Transverse colon (tissue), 4 donors: Measurements from ENCODE around the gene PRCD. TPM values are rescaled to one million over a fixed set of nuclear protein-coding genes. Genes with fewer than 3 reads are reported as not detected.

Experiments used
- DNase-seq: peaks from one replicate; pipeline ENCODE4 v3.0.0-alpha.2; 2019
- H3K27ac ChIP-seq, 4 donors: fragments of 200-600 bp; sonication (generic); 2 replicates each; pipeline ENCODE4 v1.5.1; 2016 to 2018; ENCODE audit warnings: inconsistent platforms in 4 of 4
- H3K27me3 ChIP-seq: fragments of 200-600 bp; sonication (generic); 2 replicates; pipeline ENCODE4 v1.5.1; 2017; ENCODE audit warnings: inconsistent platforms
- H3K36me3 ChIP-seq, 4 donors: fragments of 200-600 bp; sonication (generic); 2 replicates each; pipeline ENCODE4 v1.5.1; 2017 to 2019; ENCODE audit warnings: inconsistent platforms in 4 of 4
- H3K4me1 ChIP-seq, 4 donors: fragments of 200-600 bp; sonication (generic); 2 replicates each; pipeline ENCODE4 v1.5.1; 2017 to 2020; ENCODE audit warnings: inconsistent platforms in 4 of 4
- H3K4me3 ChIP-seq, 4 donors: fragments of 200-600 bp; sonication (generic); 1 replicate in 1 of 4; 2 replicates in 3 of 4; pipeline versions ENCODE4 v1.5.1 to v1.6.1; 2017 to 2019; ENCODE audit warnings: inconsistent platforms in 4 of 4
- H3K9me3 ChIP-seq, 2 donors: fragments of 200-600 bp; sonication (generic); 2 replicates each; pipeline ENCODE4 v1.5.1; 2017 to 2019; ENCODE audit warnings: inconsistent platforms in 2 of 2
- CTCF ChIP-seq, 5 experiments: fragments of 200-600 bp in 3 of 5; fragments of 450-650 bp in 2 of 5; sonication (generic) in 3 of 5; IDR thresholded peaks; 1 replicate in 2 of 5; 2 replicates in 3 of 5; pipeline ENCODE4 v1.5.1; 2016 to 2017; ENCODE audit warnings: antibody characterized with exemption in 5 of 5, inconsistent platforms in 3 of 5, mild to moderate bottlenecking in 2 of 5, moderate library complexity in 1 of 5
- EP300 ChIP-seq: sonication (generic); formaldehyde crosslinking; IDR thresholded peaks from one replicate; pipeline ENCODE4 v1.6.1; 2017; ENCODE audit warnings: antibody characterized with exemption, low read depth
- POLR2A ChIP-seq: fragments of 450-650 bp; IDR thresholded peaks from one replicate; pipeline ENCODE4 v1.6.1; 2016; ENCODE audit warnings: antibody characterized with exemption, mild to moderate bottlenecking, moderate library complexity
- POLR2AphosphoS5 ChIP-seq, 3 donors: sonication (generic); formaldehyde crosslinking; IDR thresholded peaks; one replicate each; pipeline ENCODE4 v1.6.1; 2016; ENCODE audit warnings: antibody characterized with exemption in 3 of 3
- WGBS, 2 donors: methylation state at CpG; one replicate each; pipeline ENCODE4 v1.1.5; 2018; ENCODE audit warnings: low coverage in 1 of 2; 5-methylcytosine and 5-hydroxymethylcytosine counted together
- in situ Hi-C, 4 donors: fragments of 200-750 bp; cut with MboI; loops; one replicate each; pipeline versions ENCODE4 v1.15.0 to v1.15.1; 2017; ENCODE audit warnings: low sequenced_read_pairs in 3 of 4, low pct_ligation_motif_present in 1 of 4, low pct_unique_long_range_greater_than_20kb in 1 of 4
- intact Hi-C: fragments of 100-400 bp; cut with DNase I; formaldehyde crosslinking; loops from one replicate; pipeline ENCODE4 v1.15.1; 2023; ENCODE audit warnings: low total_unique reads
- total RNA-seq, 4 donors: library from RNA; depleted of rRNA; stranded (reverse); fragments of >200 nt; gene quantifications; one replicate each; pipeline ENCODE4 v1.1.0, GENCODE V29; 2016

The PRCD gene
- total RNA-seq, 4 donors from 2014 or later, result 0.64 to 6.8 TPM; not detected in 2

GRCh38 chr17:76541739-76542454 lies 2.1 kb downstream of the PRCD start:
- H3K36me3 ChIP-seq, result no peaks in the 10 kb centered on the region
- peak overlapping the region; percentile 26 to 56 (median 39) for H3K27ac ChIP-seq
- H3K27me3 ChIP-seq, result peaks cover 39% of the 10 kb centered on the region
- no peak for DNase-seq
- peaks cover 10 to 41% (median 26%) of the 10 kb centered on the region in 4 donors for H3K4me1 ChIP-seq
- intact Hi-C loops (loop anchor here (5.0 kb wide), 1 partner anchor 1665 kb away; no protein-coding TSS in a partner anchor), in situ Hi-C loops (loop anchor here in 1 of 4 donors (25.0 kb wide), 1 partner anchor 170 kb away; the partner anchor contains the start of gene MXRA7)
- WGBS, 2 donors, result 86 to 92% methylated on average over 5 to 10 of the region's 10 CpGs
- H3K4me3 ChIP-seq, result no peak overlapping the region
- TF ChIP-seq POLR2A, result no peak
- no peak for TF ChIP-seq EP300
- no peak for TF ChIP-seq POLR2AphosphoS5 (IDR thresholded peaks at IDR 0.05)
- no peak for TF ChIP-seq CTCF (IDR thresholded peaks at IDR 0.05)
- no peaks in the 10 kb centered on the region for H3K9me3 ChIP-seq

- no peaks in the 10 kb centered on the region for H3K36me3 ChIP-seq
- whole genome bisulfite sequencing, 2 donors, result 83 to 91% methylated on average over 6 to 10 of the region's 10 CpGs
- no peak overlapping the region for H3K4me3 ChIP-seq
- peaks cover 13 to 40% (median 26%) of the 10 kb centered on the region in 4 donors for H3K4me1 ChIP-seq
- H3K9me3 ChIP-seq, result no peaks in the 10 kb centered on the region
- intact Hi-C loops, result loop anchor here (5.0 kb wide), 1 partner anchor 1665 kb away; no protein-coding TSS in a partner anchor
- in situ Hi-C loops, result loop anchor here in 1 of 4 donors (25.0 kb wide), 1 partner anchor 170 kb away; the partner anchor contains the start of gene MXRA7
- DNase-seq, result no peak
- TF ChIP-seq POLR2A (no peak), EP300 (no peak), CTCF (IDR thresholded peaks at IDR 0.05) (no peak), POLR2AphosphoS5 (IDR thresholded peaks at IDR 0.05) (no peak)
- H3K27me3 ChIP-seq, result peaks cover 34% of the 10 kb centered on the region
- H3K27ac ChIP-seq, result peak overlapping the region in 1 of 4 donors; percentile 26
Measured at GRCh38 chr17:76542566-76542971, 2.7 kb downstream of the PRCD start.

- peaks cover 30% of the 10 kb centered on the region for H3K27me3 ChIP-seq
- in situ Hi-C loops (loop anchor here in 1 of 4 donors (25.0 kb wide), 1 partner anchor 169 kb away; the partner anchor contains the start of gene MXRA7), intact Hi-C loops (loop anchor here (5.0 kb wide), 1 partner anchor 1666 kb away; no protein-coding TSS in a partner anchor)
- no peak overlapping the region for H3K4me3 ChIP-seq
- 84% methylated on average over 8 of the region's 8 CpGs; no CpG with 5 or more reads in 1 of the 2 donors for WGBS, 2 donors
- peaks cover 13 to 36% (median 22%) of the 10 kb centered on the region in 4 donors for H3K4me1 ChIP-seq
- DNase-seq, result no peak
- H3K9me3 ChIP-seq, result no peaks in the 10 kb centered on the region
- no peak overlapping the region for H3K27ac ChIP-seq
- no peaks in the 10 kb centered on the region for H3K36me3 ChIP-seq
- TF ChIP-seq CTCF (IDR thresholded peaks at IDR 0.05) (no peak), POLR2AphosphoS5 (IDR thresholded peaks at IDR 0.05) (no peak), EP300 (no peak), POLR2A (no peak)
Measured at GRCh38 chr17:76542984-76543383, 3.1 kb downstream of the PRCD start.

GRCh38 chr17:76543482-76543825 lies 3.6 kb downstream of the PRCD start:
- in situ Hi-C loops (loop anchor here in 1 of 4 donors (25.0 kb wide), 1 partner anchor 169 kb away; the partner anchor contains the start of gene MXRA7), intact Hi-C loops (loop anchor here (5.0 kb wide), 1 partner anchor 1666 kb away; no protein-coding TSS in a partner anchor)
- DNase-seq, result no peak
- H3K36me3 ChIP-seq, result no peaks in the 10 kb centered on the region
- H3K9me3 ChIP-seq, result no peaks in the 10 kb centered on the region
- H3K27me3 ChIP-seq, result peaks cover 25% of the 10 kb centered on the region
- peaks cover 13 to 33% (median 18%) of the 10 kb centered on the region in 4 donors for H3K4me1 ChIP-seq
- no peak for TF ChIP-seq CTCF (IDR thresholded peaks at IDR 0.05)
- no peak for TF ChIP-seq POLR2AphosphoS5 (IDR thresholded peaks at IDR 0.05)
- no peak for TF ChIP-seq POLR2A
- TF ChIP-seq EP300, result no peak
- WGBS, 2 donors, result 80% methylated on average over 6 of the region's 6 CpGs; no CpG with 5 or more reads in 1 of the 2 donors
- no peak overlapping the region for H3K27ac ChIP-seq
- H3K4me3 ChIP-seq, result no peak overlapping the region
